Activated T-helper 1 cell treated with anti-CD3 and anti-CD28 coated beads, Interleukin-2, amount 50 U/mL, for 16 hours (primary cell): ENCODE results near the gene CHRDL1.

ENCODE experiments used
- DNase-seq, 2 donors: peaks; one replicate each; pipeline ENCODE4 v3.0.0-alpha.2; 2020; ENCODE audit warnings: low read depth in 1 of 2, low spot score in 1 of 2

The CHRDL1 gene

DNA sequence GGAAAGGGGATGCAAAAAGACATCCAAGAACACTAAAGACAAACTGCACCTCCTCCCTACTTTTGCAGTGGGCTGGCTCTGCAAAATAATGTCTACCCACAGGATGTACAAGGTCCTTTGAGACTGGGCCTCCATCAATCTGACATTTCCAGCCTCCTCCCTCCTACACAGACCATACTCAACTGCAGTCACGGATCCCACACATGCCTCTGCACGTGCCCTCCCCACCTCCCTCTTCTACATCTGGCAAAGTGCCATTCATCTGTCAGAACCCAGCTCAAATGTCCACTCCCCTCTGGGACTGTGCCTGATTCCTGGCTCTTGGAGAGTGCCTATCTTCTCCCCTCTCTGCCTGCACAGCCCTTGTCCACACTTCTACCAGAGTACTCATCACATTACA lies 50.3 kb downstream of the CHRDL1 start:
- DNase-seq, result no peak

DNA sequence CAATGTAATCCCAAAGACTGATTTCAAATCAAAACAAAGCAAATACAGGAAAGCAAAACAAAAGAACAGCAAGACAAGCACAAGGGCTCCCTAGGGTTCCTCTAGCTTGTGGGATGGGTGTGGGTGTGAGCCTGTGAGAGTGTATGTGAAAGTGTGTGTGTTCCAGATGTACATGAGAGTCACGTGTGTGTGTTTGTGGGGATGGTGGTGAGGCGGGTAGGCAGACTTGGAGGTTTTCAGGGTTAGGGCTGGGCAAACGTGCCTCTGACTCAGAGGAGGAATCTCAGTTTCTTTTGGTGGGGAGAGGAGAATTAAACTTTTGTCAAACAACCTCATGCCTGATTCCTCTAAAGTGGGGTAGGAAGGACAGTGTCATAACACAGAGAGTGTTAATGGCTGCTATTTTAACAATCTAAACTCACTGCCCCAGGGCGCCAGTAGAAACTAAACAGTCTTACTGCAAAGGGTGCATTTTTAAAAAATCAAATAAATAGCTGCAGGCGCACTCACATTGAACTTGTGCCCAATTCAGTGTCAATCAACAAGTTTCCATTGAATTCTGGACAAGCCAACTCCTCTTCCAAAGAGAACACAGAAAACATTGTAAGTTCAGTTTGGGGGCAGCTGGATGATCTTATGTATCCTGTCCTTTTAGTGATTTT lies 51.8 kb downstream of the CHRDL1 start:
- no peak for DNase-seq

DNA sequence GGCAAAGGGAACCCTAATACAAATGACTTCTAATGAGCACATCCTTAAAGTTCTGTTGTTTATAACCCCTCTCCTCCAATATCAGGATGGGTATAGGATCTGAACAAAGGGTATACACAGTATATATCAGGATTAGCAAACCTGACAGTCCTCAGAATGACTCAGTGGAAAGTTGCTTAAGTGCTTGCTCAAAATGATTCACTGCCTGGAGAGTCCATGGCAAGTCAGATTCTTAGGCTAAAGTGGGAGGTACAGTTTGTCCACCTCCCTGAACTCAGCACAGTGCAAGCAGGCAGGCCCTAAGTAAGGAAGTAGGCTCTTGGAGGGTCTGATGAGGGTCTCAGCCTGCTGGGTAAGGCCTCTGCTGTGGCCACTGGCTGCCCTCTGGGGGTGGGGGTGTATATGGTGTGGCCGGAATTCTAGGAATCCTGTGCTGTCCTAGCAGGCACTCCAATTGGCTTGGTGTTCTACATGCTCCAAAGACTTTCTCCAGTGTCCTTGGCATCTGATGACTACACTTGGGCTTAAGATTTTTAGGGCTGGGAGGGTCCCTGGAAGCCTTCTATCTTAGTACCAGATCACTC lies 54.3 kb downstream of the CHRDL1 start:
- DNase-seq, result no peak

DNA sequence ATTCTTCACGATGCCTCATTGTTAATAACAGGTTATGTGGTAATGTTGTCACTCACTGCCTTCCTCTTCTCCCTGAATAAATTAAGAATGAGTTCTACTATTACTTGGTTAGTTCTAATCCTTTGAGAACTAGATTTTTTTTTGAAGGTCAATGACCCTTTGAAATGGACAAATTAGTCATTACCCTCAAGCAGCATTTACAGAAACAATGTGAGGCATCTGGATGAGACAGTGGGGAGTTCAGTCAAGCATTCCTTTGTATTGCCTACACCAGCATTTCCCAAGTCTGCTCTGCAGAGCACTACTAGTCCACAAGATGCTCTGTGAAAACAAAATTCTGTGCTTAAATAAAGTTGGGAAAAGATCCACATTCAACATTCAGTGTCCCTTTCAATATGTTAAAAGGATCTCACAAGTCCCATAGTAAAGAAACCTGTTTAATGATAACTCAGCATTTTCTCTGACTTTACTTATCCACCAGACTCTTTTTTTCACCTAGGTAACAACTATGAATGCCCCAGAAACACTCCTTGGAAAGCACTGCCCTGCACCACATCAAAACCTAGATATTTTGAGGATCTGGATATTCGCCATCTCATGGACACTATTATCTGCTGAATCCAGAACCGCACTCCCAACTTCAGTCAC lies 60.6 kb downstream of the CHRDL1 start:
- DNase-seq, result no peak

DNA sequence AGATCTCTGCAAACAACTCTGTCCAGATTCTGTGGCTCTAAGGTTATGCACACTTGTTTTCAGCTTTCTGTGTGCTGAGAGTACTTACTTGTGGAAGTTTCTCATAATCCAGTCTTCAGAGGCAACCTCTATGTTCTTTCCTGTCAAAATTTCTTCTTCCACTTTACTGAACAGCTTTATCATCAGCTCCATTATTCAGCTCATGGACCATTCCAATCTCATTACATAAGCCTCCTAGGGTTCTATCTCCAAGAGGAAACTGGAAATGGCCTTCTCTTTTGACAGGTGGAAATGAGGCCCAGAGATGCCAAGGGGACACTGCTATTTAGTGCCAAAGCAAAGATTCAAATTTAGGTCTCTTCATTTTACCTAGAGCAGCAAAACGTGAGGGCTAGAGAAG lies 61.3 kb downstream of the CHRDL1 start:
- no peak for DNase-seq

DNA sequence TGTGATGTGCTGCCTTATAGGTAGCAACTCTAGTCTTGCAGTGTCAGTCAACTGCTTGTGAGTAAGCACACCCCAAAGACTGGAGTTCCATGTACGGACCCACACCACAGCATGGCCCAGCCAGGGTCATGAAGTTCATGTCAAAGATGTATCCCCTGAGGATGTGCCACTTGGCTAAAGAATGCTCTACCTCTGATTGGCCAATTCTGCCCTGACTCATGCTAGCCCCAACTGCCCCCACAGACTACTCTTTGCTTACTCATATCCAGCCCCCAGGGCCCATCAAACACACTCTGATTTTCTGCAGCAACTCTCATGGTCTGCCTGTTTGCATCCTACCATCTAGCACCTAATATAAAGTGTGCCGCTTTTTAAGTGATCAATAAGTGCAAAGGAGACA lies 62.5 kb downstream of the CHRDL1 start:
- DNase-seq, result no peak

DNA sequence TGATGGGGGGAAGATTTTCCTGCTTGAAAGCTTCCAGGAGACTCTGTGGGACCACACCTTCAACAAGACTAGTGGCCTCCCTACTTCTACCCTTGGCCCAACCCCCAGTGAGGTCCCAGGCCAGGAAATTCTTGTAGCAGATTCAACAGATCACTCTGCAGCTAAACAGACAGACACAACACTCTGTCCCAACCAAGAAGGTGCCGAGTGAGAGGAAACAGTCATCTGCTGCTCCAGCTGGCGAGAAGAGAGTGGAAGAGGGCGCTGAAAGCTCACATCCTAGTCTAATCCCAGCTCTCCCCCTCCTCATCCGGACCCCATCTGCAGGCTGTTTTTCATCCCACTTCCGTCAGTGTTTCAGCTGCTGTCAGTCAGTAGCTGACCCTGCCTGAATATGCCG lies 63.4 kb downstream of the CHRDL1 start:
- no peak for DNase-seq

DNA sequence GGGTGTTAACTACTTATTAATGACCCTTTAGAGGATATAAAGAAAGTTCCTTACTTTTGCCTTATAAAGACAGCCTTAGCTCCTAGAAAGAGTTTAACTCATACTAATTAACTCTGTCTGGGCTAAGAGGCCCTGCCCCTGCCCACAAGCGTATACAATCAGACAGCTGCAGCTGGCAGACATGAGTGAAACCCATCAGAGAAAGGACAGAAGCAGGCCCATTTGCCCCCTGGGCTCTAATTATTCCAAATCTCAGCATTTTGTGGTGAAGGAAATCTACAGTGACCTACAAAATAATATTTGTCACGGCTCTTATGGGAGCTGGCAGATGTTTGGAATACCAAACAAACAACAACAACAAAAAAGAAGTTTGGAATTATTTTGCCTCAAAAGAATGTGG lies 71.8 kb downstream of the CHRDL1 start:
- DNase-seq, result no peak

DNA sequence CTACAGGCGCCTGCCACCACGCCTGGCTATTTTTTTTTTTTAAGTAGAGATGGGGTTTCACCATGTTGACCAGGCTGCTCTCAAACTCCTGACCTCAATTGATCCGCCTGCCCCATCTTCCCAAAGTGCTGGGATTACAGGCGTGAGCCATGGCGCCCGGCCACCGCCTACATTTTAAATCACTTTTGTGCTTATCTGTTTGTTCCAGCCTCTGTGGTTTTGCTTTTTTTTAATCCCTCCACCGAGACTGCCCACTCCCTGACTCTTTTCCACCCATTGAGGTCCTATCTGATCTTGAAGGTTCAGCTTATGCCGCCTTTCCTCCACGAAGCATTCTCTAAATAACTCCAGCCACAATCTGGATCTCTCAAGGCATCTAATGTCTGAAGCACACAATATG lies 73.5 kb downstream of the CHRDL1 start:
- DNase-seq, result no peak

DNA sequence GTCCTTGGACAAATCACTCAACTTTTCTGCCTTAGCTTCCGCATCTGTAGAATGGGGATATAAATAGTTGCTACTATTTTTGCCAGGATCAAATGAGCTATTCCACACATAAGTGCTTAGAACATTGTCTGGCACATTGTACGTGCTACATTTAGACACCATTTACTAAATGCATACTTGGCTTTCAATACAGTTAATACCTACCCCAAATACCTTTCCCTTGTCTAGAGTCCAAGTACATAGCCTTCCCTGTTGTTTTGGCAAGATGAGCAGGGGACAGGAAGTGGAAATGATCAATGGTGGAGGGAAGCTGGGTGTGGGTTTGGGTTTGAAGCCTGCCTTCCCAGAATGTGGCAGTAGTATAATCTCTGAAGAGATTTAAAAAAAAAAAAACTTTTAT lies 82.0 kb downstream of the CHRDL1 start:
- DNase-seq, result no peak

DNA sequence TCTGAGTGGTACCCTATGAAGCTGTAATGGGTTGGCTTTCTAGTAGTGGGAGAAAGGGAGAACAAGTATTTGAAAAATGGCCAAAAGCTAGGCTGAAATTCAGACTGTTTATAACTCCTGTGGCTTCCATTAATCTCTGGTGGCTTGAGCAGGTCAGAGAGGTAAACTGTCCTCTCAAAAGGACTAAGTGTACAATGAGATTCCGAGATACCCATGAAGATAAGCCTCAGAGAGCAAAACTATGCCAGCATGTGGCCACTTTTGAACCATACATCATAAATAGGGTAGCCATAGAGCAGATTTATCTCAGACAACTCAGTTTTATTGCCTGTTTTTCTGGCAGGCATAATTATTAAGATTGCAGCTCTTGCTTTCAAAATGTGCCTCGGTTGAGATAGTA lies 89.2 kb downstream of the CHRDL1 start:
- no peak for DNase-seq

DNA sequence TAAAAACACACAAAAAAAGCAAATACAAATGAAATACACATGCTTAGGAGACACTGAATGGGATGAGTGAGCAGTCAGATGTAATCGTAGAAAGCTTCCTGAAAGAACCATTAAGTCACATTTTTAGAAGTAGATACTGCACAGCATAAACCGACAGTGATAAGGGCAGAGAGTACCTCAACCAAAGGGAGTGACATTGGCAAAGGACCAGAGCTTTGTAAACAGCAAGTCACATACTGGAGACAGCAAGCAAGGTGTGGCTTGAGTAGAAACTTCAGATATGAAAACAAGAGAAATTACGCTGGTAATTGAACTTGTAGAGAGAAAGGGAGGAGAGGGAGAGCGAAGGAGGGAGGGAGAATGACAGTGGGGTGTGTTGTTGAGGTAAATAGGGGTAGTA lies 92.0 kb downstream of the CHRDL1 start:
- no peak for DNase-seq

DNA sequence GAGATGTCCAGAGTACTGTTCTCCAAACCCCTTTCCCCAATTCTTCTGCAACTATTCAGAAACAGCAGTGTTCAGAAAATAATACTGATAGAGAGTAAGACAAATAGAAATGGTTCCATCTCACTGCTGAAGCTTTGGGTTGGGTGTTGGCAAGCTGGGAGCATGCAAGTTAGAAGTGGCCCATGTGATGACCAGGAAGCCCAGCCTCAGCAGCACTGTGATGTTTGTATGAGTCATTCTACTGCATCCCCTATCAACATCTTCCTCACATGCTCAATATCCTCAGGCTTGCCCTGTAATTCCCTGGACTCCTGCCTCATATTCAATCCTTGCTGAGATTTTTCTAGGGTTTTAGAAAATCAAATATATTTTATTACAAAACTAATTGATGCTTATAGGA lies 96.5 kb downstream of the CHRDL1 start:
- DNase-seq, result no peak

DNA sequence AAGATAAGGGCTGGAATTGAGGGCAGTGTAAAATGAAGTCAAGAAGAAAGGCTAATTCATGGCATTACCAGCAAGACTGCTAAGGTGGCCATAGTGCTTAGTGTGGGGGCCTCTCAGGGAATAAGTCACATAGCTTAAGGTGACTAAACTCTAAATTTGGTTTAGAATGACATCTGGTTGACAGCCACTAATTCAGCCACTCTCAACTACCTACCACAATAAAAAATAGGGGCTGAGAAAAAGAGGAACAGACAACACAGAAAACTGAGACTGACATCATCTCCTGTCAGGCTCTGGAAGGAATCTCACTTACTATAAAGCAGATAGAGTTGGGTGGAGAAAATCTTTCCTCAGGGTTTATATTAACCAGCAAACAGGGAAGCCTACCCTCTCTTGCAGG lies 96.9 kb downstream of the CHRDL1 start:
- DNase-seq, result no peak

DNA sequence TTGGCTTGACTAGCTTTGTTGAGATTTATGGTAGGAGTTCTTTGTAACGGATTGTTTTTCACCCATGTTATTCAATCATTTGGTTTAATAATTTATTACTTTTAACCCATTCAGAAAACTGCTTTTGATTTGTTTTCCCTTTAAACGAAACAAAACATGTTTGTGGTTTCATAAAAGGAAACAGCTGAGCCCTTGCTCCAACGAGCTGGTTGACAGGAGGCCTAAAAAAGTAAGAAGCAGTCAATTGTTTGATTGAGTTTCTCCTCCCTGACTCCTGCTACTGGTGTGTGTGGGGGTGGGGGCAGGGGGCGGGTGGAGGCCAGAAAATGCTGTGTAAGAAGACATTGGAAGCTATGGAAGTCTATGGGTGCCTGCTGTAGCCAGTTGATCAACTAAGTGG lies 102.8 kb downstream of the CHRDL1 start:
- DNase-seq, result no peak

DNA sequence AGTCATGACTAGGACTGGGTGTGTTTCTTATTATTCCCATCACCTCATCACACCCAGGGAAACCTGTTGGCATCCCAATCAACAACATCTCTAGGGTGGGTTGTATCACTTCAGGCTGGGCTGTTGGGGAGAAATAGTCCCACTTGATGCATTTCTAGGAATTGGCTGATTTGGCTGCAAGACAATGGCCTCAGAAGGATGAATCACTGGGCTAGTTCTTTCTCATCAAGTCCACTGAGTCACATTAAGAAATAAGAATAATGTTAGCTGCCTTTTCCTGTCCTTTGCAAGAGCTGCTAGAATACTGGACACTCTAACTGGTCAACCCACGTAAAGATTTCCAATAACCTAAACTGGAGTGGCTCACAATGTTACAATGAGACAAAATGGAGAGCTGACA lies 104.2 kb downstream of the CHRDL1 start:
- DNase-seq, result no peak

DNA sequence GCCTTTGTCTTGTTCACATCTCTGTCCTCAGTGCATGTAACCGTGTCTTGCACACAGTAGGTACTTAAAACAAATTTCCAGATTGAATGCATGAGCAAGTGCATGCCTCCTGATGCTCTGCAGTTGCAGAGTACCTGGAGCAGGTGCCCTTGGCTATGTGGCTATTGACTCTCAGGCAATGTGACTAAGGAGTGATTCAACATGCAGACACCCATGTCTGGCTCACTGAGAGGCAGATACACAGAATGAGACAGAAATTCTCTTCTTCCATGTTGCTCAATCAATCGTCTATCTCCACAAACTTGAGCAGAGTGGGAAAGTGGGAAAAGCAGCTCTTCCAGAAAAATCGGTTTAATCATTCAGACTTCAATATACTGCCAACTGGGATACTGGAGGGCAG lies 111.0 kb downstream of the CHRDL1 start:
- DNase-seq, result no peak

DNA sequence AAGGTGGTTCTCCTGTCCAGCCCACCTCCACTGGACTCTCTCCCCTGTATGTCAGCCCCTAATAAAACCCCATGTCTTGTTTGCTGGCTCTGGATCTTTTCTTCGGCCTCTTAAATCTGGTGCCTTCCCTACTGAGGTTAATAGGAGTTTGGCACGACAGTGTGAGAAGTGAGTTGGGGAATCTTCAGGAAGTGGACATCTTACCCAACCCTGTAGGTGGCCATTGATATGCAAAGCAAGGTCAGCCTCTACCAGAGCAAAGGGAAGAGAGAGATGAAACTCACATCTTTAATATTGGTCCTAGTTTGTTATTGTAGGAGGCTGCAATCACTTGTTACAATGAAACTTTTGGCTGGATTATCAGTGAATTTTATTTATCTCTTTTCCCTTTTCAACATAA lies 111.7 kb downstream of the CHRDL1 start:
- no peak for DNase-seq

DNA sequence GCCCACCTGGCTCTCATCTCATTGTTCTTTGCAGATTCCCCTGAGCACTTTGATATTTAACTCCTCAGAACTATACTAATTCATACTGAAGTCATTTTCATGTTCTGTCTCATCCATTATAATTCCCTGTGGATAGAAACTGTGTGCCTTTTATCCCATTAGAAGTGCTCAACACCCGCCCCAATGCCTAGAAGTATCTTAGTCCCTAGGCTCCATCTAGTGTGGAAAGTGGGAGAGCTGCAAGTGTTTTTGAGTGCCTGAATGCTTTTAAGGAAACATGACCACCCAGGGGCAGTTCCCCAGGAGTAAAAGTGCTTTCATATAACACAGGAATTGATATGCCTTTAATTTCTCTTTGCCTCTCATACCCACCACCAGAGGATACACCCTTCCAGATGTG lies 117.0 kb downstream of the CHRDL1 start:
- no peak for DNase-seq

DNA sequence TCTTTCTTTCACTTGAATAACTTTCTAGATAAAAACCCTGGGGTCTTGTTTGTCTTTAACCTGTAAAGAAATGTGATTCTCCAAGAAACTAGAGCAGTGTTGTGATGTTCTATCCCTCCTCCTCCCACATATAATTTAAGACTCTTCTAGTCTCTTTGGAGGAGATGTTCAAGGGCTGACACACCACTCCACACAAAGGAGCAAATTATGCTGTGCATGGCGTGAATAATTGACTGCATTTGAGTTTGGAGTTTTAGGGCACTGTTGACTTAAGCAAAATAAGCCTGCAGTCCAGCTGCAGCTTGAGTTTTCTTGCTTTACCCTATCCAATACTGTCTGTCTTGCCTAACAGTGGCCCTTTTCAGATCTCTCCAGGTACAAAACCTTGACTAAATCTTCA lies 119.7 kb downstream of the CHRDL1 start:
- DNase-seq, result no peak

DNA sequence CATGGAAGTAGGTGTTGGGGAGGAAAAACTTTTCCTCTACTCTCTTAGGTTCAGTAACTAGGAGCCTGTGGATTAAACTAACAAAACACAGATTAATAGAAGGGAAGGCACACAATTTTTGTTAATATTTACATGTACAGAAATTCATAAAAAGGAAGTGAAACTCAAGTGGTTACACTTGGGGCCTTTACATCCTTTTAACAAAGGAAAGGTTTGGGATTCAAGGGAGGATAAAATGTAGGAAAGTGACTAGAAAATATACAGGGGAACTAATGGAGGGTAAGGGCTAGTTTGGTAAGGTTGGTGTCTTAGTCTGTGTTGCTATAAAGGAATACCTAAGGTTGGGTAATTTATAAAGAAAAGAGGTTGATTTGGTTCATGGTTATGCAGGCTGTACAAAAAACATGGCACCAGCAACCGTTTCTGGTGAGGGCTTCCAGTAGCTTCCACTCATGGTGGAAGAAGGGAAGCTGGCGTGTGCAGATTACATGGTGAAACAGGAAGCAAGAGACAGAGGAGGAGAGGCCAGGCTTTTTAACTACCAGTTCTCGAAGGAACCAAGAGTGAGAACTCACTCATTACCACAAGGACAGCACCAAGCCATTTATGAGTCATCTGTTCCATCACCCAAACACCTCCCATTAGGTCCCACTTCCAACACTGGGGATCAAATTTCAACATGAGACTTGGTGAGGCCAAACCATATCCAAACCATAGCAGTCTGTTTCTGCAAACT lies 124.4 kb downstream of the CHRDL1 start:
- no peak for DNase-seq

DNA sequence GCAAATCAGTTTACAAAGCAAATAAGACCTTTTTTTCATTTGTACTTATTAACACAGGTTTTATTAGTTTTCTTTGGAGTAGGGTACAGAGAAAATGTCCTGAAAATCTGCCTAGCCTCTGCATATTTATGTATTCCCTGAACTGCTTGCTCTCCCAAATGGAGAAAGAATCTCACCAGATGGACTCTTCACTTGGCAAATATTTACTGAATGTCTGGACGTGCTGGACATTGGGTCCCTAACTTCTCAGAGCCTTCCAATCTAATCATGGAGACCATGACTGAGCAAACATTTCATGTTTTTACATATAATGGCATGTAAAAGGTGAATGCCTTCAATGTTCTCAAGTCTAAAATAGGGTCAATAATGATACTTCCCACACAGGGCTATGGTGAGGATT lies 126.0 kb downstream of the CHRDL1 start:
- DNase-seq, result no peak
